NCI-H69 (cell line): ENCODE results near the gene ACLY.
"Not testable (repeated sequence)": the region's sequence is repeated elsewhere in the genome, so short reads cannot be mapped to it uniquely, and the experiment has no call there.

Source experiments
- DNase-seq: peaks from one replicate; lab custom pipeline; 2025; lab: John Stamatoyannopoulos, UW

ACLY gene

GRCh38 chr17:41910701-41911391 is 7.9 kb downstream of the ACLY start:
- no peak for DNase-seq

- DNase-seq: no peak
Measured at GRCh38 chr17:41909088-41909487, 9.7 kb downstream of the ACLY start.

- DNase-seq: no peak
Measured at GRCh38 chr17:41907633-41908539, 10.9 kb downstream of the ACLY start.

- DNase-seq: no peak
Measured at GRCh38 chr17:41907185-41907556, 11.6 kb downstream of the ACLY start.

GRCh38 chr17:41906465-41907184 is 12.1 kb downstream of the ACLY start:
- DNase-seq: no peak

- no peak for DNase-seq
Measured at GRCh38 chr17:41905172-41905571, 13.6 kb downstream of the ACLY start.

GRCh38 chr17:41904242-41904841 is 14.4 kb downstream of the ACLY start:
- no peak for DNase-seq

GRCh38 chr17:41901646-41902045 is 17.1 kb downstream of the ACLY start:
- no peak for DNase-seq

GRCh38 chr17:41896726-41897125 is 22.0 kb downstream of the ACLY start:
- DNase-seq: no peak

- no peak for DNase-seq
Measured at GRCh38 chr17:41895617-41896016, 23.1 kb downstream of the ACLY start.

- DNase-seq: no peak
Measured at GRCh38 chr17:41894791-41895331, 23.9 kb downstream of the ACLY start.

- no peak for DNase-seq
Measured at GRCh38 chr17:41893384-41893783, 25.4 kb downstream of the ACLY start.

GRCh38 chr17:41892021-41892376 is 26.8 kb downstream of the ACLY start:
- DNase-seq: no peak

GRCh38 chr17:41891135-41892020 is 27.4 kb downstream of the ACLY start:
- no peak for DNase-seq

- no peak for DNase-seq
Measured at GRCh38 chr17:41888332-41888965, 30.3 kb downstream of the ACLY start.

GRCh38 chr17:41885733-41886132 is 33.0 kb downstream of the ACLY start:
- peak; percentile 18 for DNase-seq

GRCh38 chr17:41882756-41883155 is 36.0 kb downstream of the ACLY start:
- no peak for DNase-seq

GRCh38 chr17:41880130-41880529 is 38.6 kb downstream of the ACLY start:
- no peak for DNase-seq

GRCh38 chr17:41874293-41874670 is 44.5 kb downstream of the ACLY start:
- not testable (repeated sequence) for DNase-seq

- no peak for DNase-seq
Measured at GRCh38 chr17:41873559-41874292, 45.0 kb downstream of the ACLY start.
